HL-60 (cell line): Measurements from ENCODE around the gene RPL10A.
"Not testable (repeated sequence)": the region's sequence is repeated elsewhere in the genome, so short reads cannot be mapped to it uniquely, and the experiment has no call there.

Experiments
- DNase-seq, 2 experiments: peaks; one replicate each; pipeline ENCODE4 v3.0.0-alpha.2; 2010 to 2020; ENCODE audit warnings: low read depth in 1 of 2, low spot score in 1 of 2
- H3K27ac ChIP-seq: fragments of 250-450 bp; sonication (Bioruptor Pico); replicated peaks from 2 replicates; pipeline ENCODE4 v1.5.1; 2020; ENCODE audit warnings: mild to moderate bottlenecking, moderate library complexity
- H3K27me3 ChIP-seq: fragments of 250-450 bp; sonication (Bioruptor Pico); 2 replicates; pipeline ENCODE4 v1.5.1; 2021; ENCODE audit warnings: mild to moderate bottlenecking, moderate library complexity; ENCODE audit not compliant: insufficient read depth, poor library complexity, severe bottlenecking
- H3K4me3 ChIP-seq: replicated peaks from 2 replicates; pipeline ENCODE4 v1.5.1; 2011; ENCODE audit warnings: mild to moderate bottlenecking, control low read depth, low read length; ENCODE audit not compliant: insufficient read depth
- CTCF ChIP-seq: IDR thresholded peaks from one replicate; pipeline ENCODE4 v1.5.1; 2011; ENCODE audit warnings: low read length, control low read depth, inconsistent platforms; ENCODE audit not compliant: insufficient read depth
- GABPA ChIP-seq: IDR thresholded peaks from 2 replicates; pipeline ENCODE4 v1.6.1; 2012; ENCODE audit warnings: low read depth
- POLR2AphosphoS5 ChIP-seq: IDR thresholded peaks from 2 replicates; pipeline ENCODE4 v1.6.1; 2012; ENCODE audit warnings: low read depth
- SPI1 ChIP-seq: IDR thresholded peaks from 2 replicates; pipeline ENCODE4 v1.6.1; 2012; ENCODE audit warnings: low read depth, mild to moderate bottlenecking, borderline replicate concordance
- TF ChIP-seq, protein P1 (sequence below): IDR thresholded peaks from 2 replicates; pipeline ENCODE4 v1.6.1; 2012; ENCODE audit warnings: low read depth; ENCODE audit not compliant: insufficient replicate concordance

Gene RPL10A

GRCh38 chr6:35512740-35513139 lies 44.5 kb downstream of the RPL10A start, which contains the start of gene TULP1:
Gene TULP1 (minus strand): TSS chr6:35512896. CDS start chr6:35512858, 38 bp downstream.
- Histone ChIP-seq H3K27ac (no peak within 1 kb of the TSS), H3K4me3 (no peak within 1 kb of the TSS), H3K27me3 (peaks cover 10% of the 10 kb centered on the region)
- no peak for DNase-seq
- no peak for TF ChIP-seq SPI1
- no peak for TF ChIP-seq CTCF
- no peak for TF ChIP-seq GABPA
- no peak for TF ChIP-seq POLR2AphosphoS5
- TF ChIP-seq, protein P1, sequence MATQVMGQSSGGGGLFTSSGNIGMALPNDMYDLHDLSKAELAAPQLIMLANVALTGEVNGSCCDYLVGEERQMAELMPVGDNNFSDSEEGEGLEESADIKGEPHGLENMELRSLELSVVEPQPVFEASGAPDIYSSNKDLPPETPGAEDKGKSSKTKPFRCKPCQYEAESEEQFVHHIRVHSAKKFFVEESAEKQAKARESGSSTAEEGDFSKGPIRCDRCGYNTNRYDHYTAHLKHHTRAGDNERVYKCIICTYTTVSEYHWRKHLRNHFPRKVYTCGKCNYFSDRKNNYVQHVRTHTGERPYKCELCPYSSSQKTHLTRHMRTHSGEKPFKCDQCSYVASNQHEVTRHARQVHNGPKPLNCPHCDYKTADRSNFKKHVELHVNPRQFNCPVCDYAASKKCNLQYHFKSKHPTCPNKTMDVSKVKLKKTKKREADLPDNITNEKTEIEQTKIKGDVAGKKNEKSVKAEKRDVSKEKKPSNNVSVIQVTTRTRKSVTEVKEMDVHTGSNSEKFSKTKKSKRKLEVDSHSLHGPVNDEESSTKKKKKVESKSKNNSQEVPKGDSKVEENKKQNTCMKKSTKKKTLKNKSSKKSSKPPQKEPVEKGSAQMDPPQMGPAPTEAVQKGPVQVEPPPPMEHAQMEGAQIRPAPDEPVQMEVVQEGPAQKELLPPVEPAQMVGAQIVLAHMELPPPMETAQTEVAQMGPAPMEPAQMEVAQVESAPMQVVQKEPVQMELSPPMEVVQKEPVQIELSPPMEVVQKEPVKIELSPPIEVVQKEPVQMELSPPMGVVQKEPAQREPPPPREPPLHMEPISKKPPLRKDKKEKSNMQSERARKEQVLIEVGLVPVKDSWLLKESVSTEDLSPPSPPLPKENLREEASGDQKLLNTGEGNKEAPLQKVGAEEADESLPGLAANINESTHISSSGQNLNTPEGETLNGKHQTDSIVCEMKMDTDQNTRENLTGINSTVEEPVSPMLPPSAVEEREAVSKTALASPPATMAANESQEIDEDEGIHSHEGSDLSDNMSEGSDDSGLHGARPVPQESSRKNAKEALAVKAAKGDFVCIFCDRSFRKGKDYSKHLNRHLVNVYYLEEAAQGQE: no peak

GRCh38 chr6:35514587-35514986 lies 46.4 kb downstream of the RPL10A start:
- no peak overlapping the region for H3K4me3 ChIP-seq
- DNase-seq: no peak
- no peak overlapping the region for H3K27ac ChIP-seq
- H3K27me3 ChIP-seq: peaks cover 10% of the 10 kb centered on the region
- TF ChIP-seq CTCF (no peak), SPI1 (no peak), POLR2AphosphoS5 (no peak), GABPA (no peak)
- TF ChIP-seq, protein P1: no peak

DNA sequence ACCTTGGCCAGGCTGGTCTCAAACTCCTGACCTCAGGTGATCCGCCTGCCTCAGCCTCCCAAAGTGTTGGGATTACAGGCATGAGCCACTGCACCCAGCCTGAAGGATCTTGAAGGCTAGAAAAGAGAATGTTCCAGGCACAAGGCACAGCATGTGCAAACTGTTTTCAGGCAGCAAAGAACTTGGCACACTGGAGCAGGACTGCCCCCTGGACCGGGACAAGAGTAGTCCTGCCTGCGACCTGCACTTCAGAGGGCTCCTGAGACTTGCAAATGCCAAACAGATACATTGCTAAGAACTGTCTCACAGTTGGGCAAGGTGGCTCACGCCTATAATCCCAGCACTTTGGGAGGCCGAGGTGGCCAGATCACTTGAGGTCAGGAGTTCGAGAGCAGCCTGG lies 47.7 kb downstream of the RPL10A start:
- not testable (repeated sequence) for DNase-seq

DNA sequence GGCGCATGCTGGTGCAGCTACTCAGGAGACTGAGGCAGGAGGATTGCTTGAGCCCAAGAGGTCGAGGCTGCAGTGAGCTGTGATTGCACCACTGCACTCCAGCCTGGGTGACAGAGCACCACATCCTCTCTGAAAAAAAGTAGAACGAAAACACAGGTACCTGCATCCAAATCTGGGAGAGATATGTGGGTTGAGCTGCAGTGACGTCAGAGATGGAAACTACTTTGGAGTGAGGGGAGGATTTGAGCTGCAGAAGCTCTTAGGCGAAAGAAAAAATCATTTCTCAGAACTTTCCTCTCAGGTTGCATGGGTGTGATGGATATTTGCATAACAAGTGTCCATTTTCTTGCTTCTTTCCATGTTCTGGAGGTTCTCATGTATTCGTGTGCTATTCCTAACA lies 48.5 kb downstream of the RPL10A start:
- no peaks in the 10 kb centered on the region for H3K27me3 ChIP-seq
- no peak for DNase-seq
- TF ChIP-seq CTCF (no peak), GABPA (no peak), SPI1 (no peak), POLR2AphosphoS5 (no peak)
- TF ChIP-seq, protein P1: no peak
- no peak overlapping the region for H3K27ac ChIP-seq
- H3K4me3 ChIP-seq: no peak overlapping the region

More for the DNA sequence above, 47.7 kb downstream of the RPL10A start:
- not testable (repeated sequence) for H3K27ac ChIP-seq, H3K4me3 ChIP-seq, H3K27me3 ChIP-seq
